Heart left ventricle (tissue), 16 donors: Measurements from ENCODE around the gene TMEM52. TPM values are rescaled to one million over a fixed set of nuclear protein-coding genes. Genes with fewer than 3 reads are reported as not detected.
A peak's percentile ranks its signal among the peaks of the same experiment; 100 is the strongest.

Experiments used
- ATAC-seq, 4 donors: fragments of 200-7000 bp; cut with Tn5 transposase; one replicate each; pipeline ENCODE4 v1.9.1; 2020 to 2022; ENCODE audit warnings: moderate library complexity in 4 of 4, mild to moderate bottlenecking in 3 of 4, moderate number of reproducible peaks in 1 of 4
- DNase-seq, 5 donors: peaks; one replicate each; pipeline ENCODE4 v3.0.0-alpha.2; 2020
- H3K27ac ChIP-seq, 12 donors: fragments of 200-600 bp; sonication (generic) in 4 of 12; one replicate each; pipeline versions ENCODE4 v1.5.0 to v1.8.0; 2016 to 2022; ENCODE audit warnings: mild to moderate bottlenecking in 2 of 12
- H3K27me3 ChIP-seq, 9 donors: fragments of 200-600 bp; sonication (generic) in 2 of 9; one replicate each; pipeline versions ENCODE4 v1.5.1 to v1.8.0; 2016 to 2022; ENCODE audit warnings: mild to moderate bottlenecking in 3 of 9
- H3K36me3 ChIP-seq, 9 donors: fragments of 200-600 bp; sonication (generic) in 2 of 9; one replicate each; pipeline versions ENCODE4 v1.5.0 to v1.8.0; 2018 to 2022; ENCODE audit warnings: mild to moderate bottlenecking in 2 of 9
- H3K4me1 ChIP-seq, 12 donors: fragments of 200-600 bp; sonication (generic) in 4 of 12; one replicate each; pipeline versions ENCODE4 v1.5.0 to v1.8.0; 2016 to 2022; ENCODE audit warnings: mild to moderate bottlenecking in 3 of 12
- H3K4me3 ChIP-seq, 12 donors: fragments of 200-600 bp; sonication (generic) in 4 of 12; one replicate each; pipeline versions ENCODE4 v1.5.0 to v1.8.0; 2017 to 2022; ENCODE audit warnings: mild to moderate bottlenecking in 9 of 12, moderate library complexity in 4 of 12
- H3K9me3 ChIP-seq, 12 donors: fragments of 200-600 bp; sonication (generic) in 4 of 12; one replicate each; pipeline versions ENCODE4 v1.5.0 to v1.8.0; 2016 to 2022; ENCODE audit warnings: mild to moderate bottlenecking in 1 of 12
- POLR2A ChIP-seq, 2 donors: fragments of 450-650 bp; IDR thresholded peaks; one replicate each; pipeline ENCODE4 v1.6.1; 2017; ENCODE audit warnings: antibody characterized with exemption in 2 of 2, mild to moderate bottlenecking in 2 of 2, moderate library complexity in 2 of 2
- WGBS, 4 donors: extraction: QIAGEN DNeasy Blood & Tissue Kit in 2 of 4; methylation state at CpG; one replicate each; pipeline versions ENCODE4 v1.1.5 to v1.1.7; 2013 to 2018; 5-methylcytosine and 5-hydroxymethylcytosine counted together
- intact Hi-C, 10 donors: fragments of 100-400 bp; cut with DNase I; formaldehyde crosslinking; loops; one replicate each; pipeline versions ENCODE4 v1.11.1 to v1.14.2; 2022
- polyA plus RNA-seq, 2 donors: library from polyadenylated mRNA; stranded (reverse); fragments of 200-250 nt; gene quantifications; one replicate each; pipeline ENCODE4 v1.2.3, GENCODE V29; 2013
- total RNA-seq, 9 donors: library from RNA; depleted of rRNA in 2 of 9; stranded (reverse); fragments of >200 nt in 2 of 9; fragmentation: NEBNext Ultra II Directional in 3 of 9; extraction: Animal tissue kit (Norgen Biotek cat#: 25700) in 3 of 9; gene quantifications; one replicate each; pipeline versions ENCODE4 v1.1.0 to v1.2.4, GENCODE V29; 2016 to 2023
- TF ChIP-seq, protein P1 (sequence below), 12 donors: fragments of 200-600 bp; sonication (generic) in 4 of 12; IDR thresholded peaks; one replicate each; pipeline versions ENCODE4 v1.5.0 to v1.8.0; 2018 to 2022; ENCODE audit warnings: antibody characterized with exemption in 12 of 12, mild to moderate bottlenecking in 5 of 12
- donor health status: ischemic (EF 13 %, LVEDD 7.1; RV severe dilation, severe dysfunction).
- donor health status: healthy with polysubstance abuse.
- donor health status: DM: no; HTN: yes; CAD: no.
- donor health status: DM: no; HTN: no; CAD: no.
- donor health status: ischemic (EF 25% LVEDD 6.9; RV normal size, moderate dysfunction).
- donor health status: ischemic (EF 25% LVEDD 5.7; RV mildly dilated, moderate dysfunction).
- donor health status: healthy.
- donor health status: DM: yes; HTN: yes; CAD: no.
- donor health status: ischemic (EF 35%, LVEDD 5.7; RV mildly dilated, moderate dysfunction).
- donor health status: nonischemic (EF 11% LVEDD 7.7; RV severe dilation, severe dysfunction).
- donor health status: DM: yes; HTN: yes; CAD: no.
- donor health status: PGD.
- donor health status: ischemic (EF 29% LVEDD 5.4; RV normal size, mild dysfunction).
- donor health status: nonischemic (EF 23%, LVEDD 6.1; RV moderate dilation, normal function).

Gene TMEM52
- total and polyA plus RNA-seq, 11 donors, result 0.35 to 7.9 (median 1.1) TPM

- peak overlapping the region; percentile 90 to 98 (median 96) for H3K27ac ChIP-seq
- no peaks in the 10 kb centered on the region for H3K36me3 ChIP-seq
- WGBS, 4 donors, result 3 to 11% (median 3%) methylated on average over 17 to 59 of the region's 59 CpGs
- no peak for TF ChIP-seq POLR2A (IDR thresholded peaks at IDR 0.05)
- TF ChIP-seq, protein P1, sequence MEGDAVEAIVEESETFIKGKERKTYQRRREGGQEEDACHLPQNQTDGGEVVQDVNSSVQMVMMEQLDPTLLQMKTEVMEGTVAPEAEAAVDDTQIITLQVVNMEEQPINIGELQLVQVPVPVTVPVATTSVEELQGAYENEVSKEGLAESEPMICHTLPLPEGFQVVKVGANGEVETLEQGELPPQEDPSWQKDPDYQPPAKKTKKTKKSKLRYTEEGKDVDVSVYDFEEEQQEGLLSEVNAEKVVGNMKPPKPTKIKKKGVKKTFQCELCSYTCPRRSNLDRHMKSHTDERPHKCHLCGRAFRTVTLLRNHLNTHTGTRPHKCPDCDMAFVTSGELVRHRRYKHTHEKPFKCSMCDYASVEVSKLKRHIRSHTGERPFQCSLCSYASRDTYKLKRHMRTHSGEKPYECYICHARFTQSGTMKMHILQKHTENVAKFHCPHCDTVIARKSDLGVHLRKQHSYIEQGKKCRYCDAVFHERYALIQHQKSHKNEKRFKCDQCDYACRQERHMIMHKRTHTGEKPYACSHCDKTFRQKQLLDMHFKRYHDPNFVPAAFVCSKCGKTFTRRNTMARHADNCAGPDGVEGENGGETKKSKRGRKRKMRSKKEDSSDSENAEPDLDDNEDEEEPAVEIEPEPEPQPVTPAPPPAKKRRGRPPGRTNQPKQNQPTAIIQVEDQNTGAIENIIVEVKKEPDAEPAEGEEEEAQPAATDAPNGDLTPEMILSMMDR (IDR thresholded peaks at IDR 0.05), result no peak
- peaks cover 0 to 4% (median 0%) of the 10 kb centered on the region in 9 donors for H3K27me3 ChIP-seq
- intact Hi-C loops, result loop anchor here in 9 of 10 donors (2.0 to 10.0 kb wide), 7 partner anchors 33 to 117 kb away; partner anchors contain the start of gene NADK (in 3 of the 9)
- DNase-seq (peak; percentile 82 to 91 (median 86)), ATAC-seq (peak; percentile 40 to 78 (median 60))
- no peaks in the 10 kb centered on the region for H3K9me3 ChIP-seq
- peaks cover 0 to 66% (median 50%) of the 10 kb centered on the region in 12 donors for H3K4me1 ChIP-seq
- peak overlapping the region; percentile 43 to 100 (median 94) for H3K4me3 ChIP-seq
Measured at GRCh38 chr1:1891349-1892078, 27.6 kb downstream of the TMEM52 start.

- ATAC-seq (peak; percentile 48 to 87 (median 86)), DNase-seq (peak; percentile 89 to 95 (median 90))
- intact Hi-C loops, result loop anchor here in 9 of 10 donors (2.0 to 10.0 kb wide), 7 partner anchors 32 to 116 kb away; partner anchors contain the start of gene NADK (in 3 of the 9)
- WGBS, 4 donors, result 0 to 1% (median 1%) methylated on average over 14 to 137 of the region's 137 CpGs; no CpG with 5 or more reads in 1 of the 4 donors
- Histone ChIP-seq H3K4me1 (peaks cover 0 to 74% (median 58%) of the 10 kb centered on the region in 12 donors), H3K27me3 (peaks cover 0 to 4% (median 0%) of the 10 kb centered on the region in 9 donors), H3K9me3 (no peaks in the 10 kb centered on the region), H3K36me3 (no peaks in the 10 kb centered on the region), H3K4me3 (peak within 1 kb of the TSS; percentile 87 to 100 (median 96)), H3K27ac (peak within 1 kb of the TSS; percentile 90 to 98 (median 96))
- TF ChIP-seq, protein P1 (IDR thresholded peaks at IDR 0.05), result no peak
- peak in 1 of 2 donors; percentile 68 for TF ChIP-seq POLR2A (IDR thresholded peaks at IDR 0.05)
Measured at GRCh38 chr1:1890506-1891348, 28.4 kb downstream of the TMEM52 start, which contains the start of gene GNB1. GNB1 (minus strand) TSS chr1:1891087; CDS start chr1:1825453, 65,634 bp downstream.

- WGBS, 4 donors, result 0 to 1% (median 0%) methylated on average over 27 to 88 of the region's 88 CpGs
- DNase-seq (peak; percentile 62 to 89 (median 71)), ATAC-seq (peak in 3 of 4 donors; percentile 11 to 25 (median 18))
- H3K36me3 ChIP-seq, result no peaks in the 10 kb centered on the region
- H3K4me3 ChIP-seq, result peak overlapping the region; percentile 87 to 100 (median 96)
- H3K9me3 ChIP-seq, result no peaks in the 10 kb centered on the region
- H3K4me1 ChIP-seq, result peaks cover 0 to 74% (median 57%) of the 10 kb centered on the region in 12 donors
- intact Hi-C loops, result loop anchor here in 9 of 10 donors (2.0 to 10.0 kb wide), 11 partner anchors 31 to 115 kb away; partner anchors contain the start of gene NADK (in 3 of the 9)
- TF ChIP-seq, protein P1 (IDR thresholded peaks at IDR 0.05), result no peak
- TF ChIP-seq POLR2A (IDR thresholded peaks at IDR 0.05), result no peak
- H3K27ac ChIP-seq, result peak overlapping the region; percentile 90 to 98 (median 96)
- H3K27me3 ChIP-seq, result no peaks in the 10 kb centered on the region
Measured at GRCh38 chr1:1889847-1890505, 29.1 kb downstream of the TMEM52 start.
